A673 (cell line): ENCODE results near the gene LRP1-AS. TPM values are rescaled to one million over a fixed set of nuclear protein-coding genes. Genes with fewer than 3 reads are reported as not detected.

Experiments
- BruUV-seq: library from RNA; stranded (reverse); fragments of 400-500 nt; replicated peaks from 2 replicates; lab custom pipeline; 2021; lab: Mats Ljungman, UMichigan
- CTCF ChIA-PET: fragments of 300-600 bp; sonication (Branson Sonifier 250); formaldehyde crosslinking; loops from one replicate; lab custom pipeline; 2022; ENCODE audit warnings: antibody characterized with exemption; lab: Charles Lee
- POLR2A ChIA-PET: fragments of 300-600 bp; sonication (Branson Sonifier 250); formaldehyde crosslinking; loops from one replicate; lab custom pipeline; 2022; ENCODE audit warnings: antibody characterized with exemption; ENCODE audit not compliant: low non-redundant PET; lab: Charles Lee
- DNase-seq: peaks from one replicate; pipeline ENCODE4 v3.0.0-alpha.2; 2015; ENCODE audit warnings: low spot score
- H3K27ac ChIP-seq: fragments of 200-600 bp; sonication (generic); 2 replicates; pipeline ENCODE4 v1.5.1; 2016; ENCODE audit warnings: mixed run types, low read depth, mild to moderate bottlenecking, mixed read lengths, antibody characterized with exemption, low read length; ENCODE audit not compliant: poor library complexity, severe bottlenecking
- H3K27me3 ChIP-seq: fragments of 200-600 bp; sonication (generic); replicated peaks from 2 replicates; pipeline ENCODE4 v1.6.1; 2017; ENCODE audit warnings: mixed run types, low read depth, mild to moderate bottlenecking, mixed read lengths, antibody characterized with exemption, low read length; ENCODE audit not compliant: insufficient read depth, poor library complexity
- H3K36me3 ChIP-seq: fragments of 200-600 bp; sonication (generic); 2 replicates; pipeline ENCODE4 v1.6.1; 2016; ENCODE audit warnings: mixed run types, mild to moderate bottlenecking, mixed read lengths, antibody characterized with exemption, low read length; ENCODE audit not compliant: insufficient read depth, poor library complexity, severe bottlenecking
- H3K4me1 ChIP-seq: fragments of 200-600 bp; sonication (generic); 2 replicates; pipeline ENCODE4 v1.6.1; 2017; ENCODE audit warnings: mixed run types, mild to moderate bottlenecking, mixed read lengths, antibody characterized with exemption, low read length; ENCODE audit not compliant: insufficient read depth, poor library complexity, severe bottlenecking
- H3K4me3 ChIP-seq: fragments of 200-600 bp; sonication (generic); 2 replicates; pipeline ENCODE4 v1.5.1; 2016; ENCODE audit warnings: low read depth, mixed run types, mild to moderate bottlenecking, mixed read lengths, low read length; ENCODE audit not compliant: poor library complexity, severe bottlenecking
- H3K9me3 ChIP-seq: fragments of 200-600 bp; sonication (generic); 2 replicates; pipeline ENCODE4 v1.6.1; 2016; ENCODE audit warnings: mixed run types, low read depth, mild to moderate bottlenecking, mixed read lengths, antibody characterized with exemption, low read length; ENCODE audit not compliant: poor library complexity, severe bottlenecking
- CTCF ChIP-seq: fragments of 300-800, 200-600 bp; sonication (generic); conservative IDR thresholded peaks from 2 replicates; pipeline ENCODE4 v1.5.1; 2017; ENCODE audit warnings: low read depth, mild to moderate bottlenecking, antibody characterized with exemption, low read length, moderate library complexity, mixed read lengths
- EZH2 ChIP-seq: fragments of 200-600 bp; sonication (generic); IDR thresholded peaks from 2 replicates; pipeline ENCODE4 v1.6.1; 2017; ENCODE audit warnings: borderline replicate concordance, low read depth, mild to moderate bottlenecking, mixed read lengths, antibody characterized with exemption, low read length; ENCODE audit not compliant: poor library complexity, severe bottlenecking
- intact Hi-C: fragments of 100-400 bp; cut with micrococcal nuclease; formaldehyde crosslinking; loops from one replicate; pipeline ENCODE4 v1.10.0; 2022; ENCODE audit not compliant: unreplicated experiment
- total RNA-seq: library from RNA; stranded (reverse); gene quantifications from 2 replicates; pipeline ENCODE4 v1.2.3, GENCODE V29; 2021

The LRP1-AS gene
- total RNA-seq, 1 experiment from 2014 or later = not detected

- ChIA-PET CTCF (no interaction called here), POLR2A (no interaction called here)
- intact Hi-C loops = no loop called here
- TF ChIP-seq CTCF (no peak), EZH2 (no peak)
- H3K27me3 ChIP-seq = no peaks in the 10 kb centered on the region
- H3K36me3 ChIP-seq = peaks cover 51% of the 10 kb centered on the region
- H3K9me3 ChIP-seq = no peaks in the 10 kb centered on the region
- no peak overlapping the region for H3K27ac ChIP-seq
- no peak overlapping the region for H3K4me3 ChIP-seq
- DNase-seq = no peak
- no TSS peak for BruUV-seq
- H3K4me1 ChIP-seq = peaks cover 4% of the 10 kb centered on the region
Observed at GRCh38 chr12:57101892-57102695, 45.3 kb downstream of the LRP1-AS start.

- Histone ChIP-seq H3K36me3 (peaks cover 51% of the 10 kb centered on the region), H3K4me3 (no peak overlapping the region), H3K27me3 (no peaks in the 10 kb centered on the region), H3K4me1 (peaks cover 5% of the 10 kb centered on the region), H3K27ac (peak overlapping the region; percentile 8), H3K9me3 (no peaks in the 10 kb centered on the region)
- TF ChIP-seq EZH2 (no peak), CTCF (no peak)
- intact Hi-C loops = no loop called here
- DNase-seq = no peak
- BruUV-seq = no TSS peak
- ChIA-PET CTCF (interaction anchor here (0.7 kb wide), 1 partner anchor 12 kb away, joined by 3 read pairs; the partner anchor contains the start of gene STAT6), POLR2A (interaction anchor here (0.6 kb wide), 1 partner anchor 24 kb away, joined by 3 read pairs; no protein-coding TSS in a partner anchor)
Observed at GRCh38 chr12:57099766-57100165, 47.7 kb downstream of the LRP1-AS start.

GRCh38 chr12:57099047-57099714 is 48.2 kb downstream of the LRP1-AS start:
- Histone ChIP-seq H3K36me3 (peaks cover 57% of the 10 kb centered on the region), H3K4me1 (peaks cover 11% of the 10 kb centered on the region), H3K9me3 (no peaks in the 10 kb centered on the region), H3K27me3 (no peaks in the 10 kb centered on the region), H3K27ac (peak overlapping the region; percentile 9), H3K4me3 (no peak overlapping the region)
- ChIA-PET POLR2A (interaction anchor here (0.6 kb wide), 1 partner anchor 25 kb away, joined by 3 read pairs; no protein-coding TSS in a partner anchor), CTCF (no interaction called here)
- intact Hi-C loops = no loop called here
- BruUV-seq = no TSS peak
- no peak for DNase-seq
- TF ChIP-seq EZH2 (no peak), CTCF (no peak)
